Neuron (in vitro differentiated cells): ENCODE data around the gene NLRC5.

Source experiments
- H2AFZ ChIP-seq: one replicate; pipeline ENCODE4 v1.6.1; 2013; ENCODE audit warnings: low read depth, mild to moderate bottlenecking, inconsistent platforms, low read length, moderate library complexity
- H3K27me3 ChIP-seq: one replicate; pipeline ENCODE4 v1.6.1; 2013; ENCODE audit warnings: low read length; ENCODE audit not compliant: insufficient read depth
- H3K36me3 ChIP-seq: one replicate; pipeline ENCODE4 v1.6.1; 2013; ENCODE audit warnings: low read length; ENCODE audit not compliant: insufficient read depth
- H3K4me1 ChIP-seq: one replicate; pipeline ENCODE4 v1.6.1; 2013; ENCODE audit warnings: low read length; ENCODE audit not compliant: insufficient read depth
- H3K4me3 ChIP-seq: 2 replicates; pipeline ENCODE4 v1.5.1; 2013; ENCODE audit warnings: mild to moderate bottlenecking, low read length, moderate library complexity
- H3K9me3 ChIP-seq: one replicate; pipeline ENCODE4 v1.6.1; 2013; ENCODE audit warnings: low read length

NLRC5 gene

GRCh38 chr16:56950455-56950854, 38.9 kb upstream of the NLRC5 start:
- peaks cover 1% of the 10 kb centered on the region for H3K36me3 ChIP-seq
- H3K4me1 ChIP-seq, result no peaks in the 10 kb centered on the region
- H2AFZ ChIP-seq, result no peak overlapping the region
- no peaks in the 10 kb centered on the region for H3K27me3 ChIP-seq
- no peak overlapping the region for H3K4me3 ChIP-seq
- no peaks in the 10 kb centered on the region for H3K9me3 ChIP-seq

GRCh38 chr16:56950881-56951771, 38.2 kb upstream of the NLRC5 start:
- Histone ChIP-seq H3K4me3 (no peak overlapping the region), H3K27me3 (no peaks in the 10 kb centered on the region), H3K4me1 (no peaks in the 10 kb centered on the region), H2AFZ (no peak overlapping the region), H3K9me3 (no peaks in the 10 kb centered on the region), H3K36me3 (no peaks in the 10 kb centered on the region)

- no peaks in the 10 kb centered on the region for H3K4me1 ChIP-seq
- H3K27me3 ChIP-seq, result no peaks in the 10 kb centered on the region
- no peaks in the 10 kb centered on the region for H3K36me3 ChIP-seq
- H3K4me3 ChIP-seq, result no peak overlapping the region
- no peak overlapping the region for H2AFZ ChIP-seq
- H3K9me3 ChIP-seq, result no peaks in the 10 kb centered on the region
Observed at GRCh38 chr16:56953006-56953405, 36.4 kb upstream of the NLRC5 start.

- no peaks in the 10 kb centered on the region for H3K9me3 ChIP-seq
- no peaks in the 10 kb centered on the region for H3K4me1 ChIP-seq
- H3K36me3 ChIP-seq, result no peaks in the 10 kb centered on the region
- H3K4me3 ChIP-seq, result no peak overlapping the region
- H3K27me3 ChIP-seq, result peaks cover 2% of the 10 kb centered on the region
- H2AFZ ChIP-seq, result no peak overlapping the region
Observed at GRCh38 chr16:56956076-56956475, 33.3 kb upstream of the NLRC5 start.

- no peak overlapping the region for H2AFZ ChIP-seq
- no peaks in the 10 kb centered on the region for H3K36me3 ChIP-seq
- peaks cover 2% of the 10 kb centered on the region for H3K27me3 ChIP-seq
- H3K4me1 ChIP-seq, result no peaks in the 10 kb centered on the region
- H3K4me3 ChIP-seq, result no peak overlapping the region
- no peaks in the 10 kb centered on the region for H3K9me3 ChIP-seq
Observed at GRCh38 chr16:56956756-56957155, 32.6 kb upstream of the NLRC5 start.

GRCh38 chr16:56960681-56961281, 28.6 kb upstream of the NLRC5 start:
- H3K9me3 ChIP-seq, result no peaks in the 10 kb centered on the region
- H3K4me1 ChIP-seq, result no peaks in the 10 kb centered on the region
- peaks cover 2% of the 10 kb centered on the region for H3K27me3 ChIP-seq
- H3K4me3 ChIP-seq, result no peak overlapping the region
- no peaks in the 10 kb centered on the region for H3K36me3 ChIP-seq
- no peak overlapping the region for H2AFZ ChIP-seq

- Histone ChIP-seq H2AFZ (no peak overlapping the region), H3K27me3 (peaks cover 2% of the 10 kb centered on the region), H3K4me1 (no peaks in the 10 kb centered on the region), H3K9me3 (no peaks in the 10 kb centered on the region), H3K4me3 (no peak overlapping the region), H3K36me3 (no peaks in the 10 kb centered on the region)
Observed at GRCh38 chr16:56961386-56961785, 28.0 kb upstream of the NLRC5 start.

- Histone ChIP-seq H3K36me3 (no peaks in the 10 kb centered on the region), H3K27me3 (peaks cover 2% of the 10 kb centered on the region), H3K4me3 (no peak within 1 kb of the TSS), H3K4me1 (no peaks in the 10 kb centered on the region), H2AFZ (no peak within 1 kb of the TSS), H3K9me3 (no peaks in the 10 kb centered on the region)
Observed at GRCh38 chr16:56961851-56962281, 27.5 kb upstream of the NLRC5 start, which contains the start of gene CETP. Gene CETP (plus strand): TSS chr16:56961950. CDS start chr16:56961980, 30 bp downstream.

- Histone ChIP-seq H3K27me3 (peaks cover 2% of the 10 kb centered on the region), H3K9me3 (no peaks in the 10 kb centered on the region), H3K36me3 (no peaks in the 10 kb centered on the region), H3K4me1 (no peaks in the 10 kb centered on the region), H3K4me3 (no peak overlapping the region), H2AFZ (no peak overlapping the region)
Observed at GRCh38 chr16:56964243-56965148, 24.9 kb upstream of the NLRC5 start.

- Histone ChIP-seq H3K9me3 (no peaks in the 10 kb centered on the region), H3K4me1 (no peaks in the 10 kb centered on the region), H3K36me3 (no peaks in the 10 kb centered on the region), H3K27me3 (peaks cover 2% of the 10 kb centered on the region), H2AFZ (no peak overlapping the region), H3K4me3 (no peak overlapping the region)
Observed at GRCh38 chr16:56965149-56966092, 23.9 kb upstream of the NLRC5 start.

- H3K4me1 ChIP-seq, result no peaks in the 10 kb centered on the region
- no peaks in the 10 kb centered on the region for H3K36me3 ChIP-seq
- H3K9me3 ChIP-seq, result no peaks in the 10 kb centered on the region
- H3K4me3 ChIP-seq, result no peak overlapping the region
- no peaks in the 10 kb centered on the region for H3K27me3 ChIP-seq
- H2AFZ ChIP-seq, result no peak overlapping the region
Observed at GRCh38 chr16:56966093-56966475, 23.3 kb upstream of the NLRC5 start.

GRCh38 chr16:56967733-56968132, 21.6 kb upstream of the NLRC5 start:
- H3K27me3 ChIP-seq, result no peaks in the 10 kb centered on the region
- H3K4me3 ChIP-seq, result no peak overlapping the region
- no peaks in the 10 kb centered on the region for H3K36me3 ChIP-seq
- H3K9me3 ChIP-seq, result no peaks in the 10 kb centered on the region
- no peak overlapping the region for H2AFZ ChIP-seq
- H3K4me1 ChIP-seq, result no peaks in the 10 kb centered on the region
